ENCODE data around the gene MARCO. TPM values are rescaled to one million over a fixed set of nuclear protein-coding genes. Genes with fewer than 3 reads are reported as not detected.
"Not testable (repeated sequence)": the region's sequence is repeated elsewhere in the genome, so short reads cannot be mapped to it uniquely, and the experiment has no call there.

MARCO gene
- total and polyA plus RNA-seq, 2 experiments from 2014 or later, result not detected

DNA sequence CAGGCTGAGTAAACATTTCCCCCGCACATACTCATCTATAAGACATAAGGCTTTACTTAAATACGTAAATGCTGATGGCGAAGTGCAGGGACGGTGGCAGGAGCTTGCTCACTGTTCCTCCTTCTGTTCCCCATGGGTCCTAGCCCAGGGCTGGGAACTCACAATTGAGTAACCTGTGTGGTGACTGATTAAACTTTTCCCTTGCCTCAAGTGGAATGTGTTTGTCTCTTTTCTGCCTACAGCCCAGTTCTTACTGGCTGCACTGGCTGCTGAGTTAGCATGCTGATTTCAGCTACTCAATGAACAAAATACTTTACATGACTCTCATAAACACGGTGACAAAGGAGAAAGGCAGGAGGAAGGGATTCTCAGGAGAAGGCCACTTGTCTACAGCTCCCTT, 87.3 kb downstream of the MARCO start:
- Mint-ChIP-seq H3K4me3 (no peak overlapping the region), H3K27ac (no peak overlapping the region), H3K27me3 (ENCODE audit: insufficient read depth, low read depth, poor library complexity) (no peaks in the 10 kb centered on the region), H3K9me3 (peaks cover 11% of the 10 kb centered on the region), H3K4me1 (peaks cover 10% of the 10 kb centered on the region), H3K36me3 (ENCODE audit: low read depth) (peaks cover 8% of the 10 kb centered on the region)
- no peak overlapping the region for H3K27ac ChIP-seq (ENCODE audit: low read depth)
- H3K4me2 ChIP-seq, result no peak overlapping the region
- H3K79me2 ChIP-seq (replicated peaks; ENCODE audit: insufficient read depth), result no peaks in the 10 kb centered on the region
- no peaks in the 10 kb centered on the region for H3K9me2 ChIP-seq (ENCODE audit: insufficient read depth)
- peak; percentile 40 for ATAC-seq
- H3K27me3 ChIP-seq (ENCODE audit: insufficient read depth), result no peaks in the 10 kb centered on the region
- no peaks in the 10 kb centered on the region for H3K4me1 ChIP-seq (ENCODE audit: insufficient read depth)
- no peaks in the 10 kb centered on the region for H3F3A ChIP-seq (replicated peaks; ENCODE audit: low read depth)
- H2AFZ ChIP-seq, result peak overlapping the region; percentile 80
- no peak for DNase-seq (ENCODE audit: low spot score)
- H3K4me3 ChIP-seq, result no peak overlapping the region
- no peaks in the 10 kb centered on the region for H3K36me3 ChIP-seq (ENCODE audit: insufficient read depth)
- no peak for TF ChIP-seq ZNF114 (CRISPR knock-in tag; IDR thresholded peaks at IDR 0.05)
- TF ChIP-seq POLR2AphosphoS5 (IDR thresholded peaks at IDR 0.05; ENCODE audit: low read depth), result no peak
- no peak for TF ChIP-seq EZH2phosphoT487 (IDR thresholded peaks at IDR 0.05; ENCODE audit: unreplicated experiment)
- TF ChIP-seq, protein P1, sequence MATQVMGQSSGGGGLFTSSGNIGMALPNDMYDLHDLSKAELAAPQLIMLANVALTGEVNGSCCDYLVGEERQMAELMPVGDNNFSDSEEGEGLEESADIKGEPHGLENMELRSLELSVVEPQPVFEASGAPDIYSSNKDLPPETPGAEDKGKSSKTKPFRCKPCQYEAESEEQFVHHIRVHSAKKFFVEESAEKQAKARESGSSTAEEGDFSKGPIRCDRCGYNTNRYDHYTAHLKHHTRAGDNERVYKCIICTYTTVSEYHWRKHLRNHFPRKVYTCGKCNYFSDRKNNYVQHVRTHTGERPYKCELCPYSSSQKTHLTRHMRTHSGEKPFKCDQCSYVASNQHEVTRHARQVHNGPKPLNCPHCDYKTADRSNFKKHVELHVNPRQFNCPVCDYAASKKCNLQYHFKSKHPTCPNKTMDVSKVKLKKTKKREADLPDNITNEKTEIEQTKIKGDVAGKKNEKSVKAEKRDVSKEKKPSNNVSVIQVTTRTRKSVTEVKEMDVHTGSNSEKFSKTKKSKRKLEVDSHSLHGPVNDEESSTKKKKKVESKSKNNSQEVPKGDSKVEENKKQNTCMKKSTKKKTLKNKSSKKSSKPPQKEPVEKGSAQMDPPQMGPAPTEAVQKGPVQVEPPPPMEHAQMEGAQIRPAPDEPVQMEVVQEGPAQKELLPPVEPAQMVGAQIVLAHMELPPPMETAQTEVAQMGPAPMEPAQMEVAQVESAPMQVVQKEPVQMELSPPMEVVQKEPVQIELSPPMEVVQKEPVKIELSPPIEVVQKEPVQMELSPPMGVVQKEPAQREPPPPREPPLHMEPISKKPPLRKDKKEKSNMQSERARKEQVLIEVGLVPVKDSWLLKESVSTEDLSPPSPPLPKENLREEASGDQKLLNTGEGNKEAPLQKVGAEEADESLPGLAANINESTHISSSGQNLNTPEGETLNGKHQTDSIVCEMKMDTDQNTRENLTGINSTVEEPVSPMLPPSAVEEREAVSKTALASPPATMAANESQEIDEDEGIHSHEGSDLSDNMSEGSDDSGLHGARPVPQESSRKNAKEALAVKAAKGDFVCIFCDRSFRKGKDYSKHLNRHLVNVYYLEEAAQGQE (IDR thresholded peaks at IDR 0.05; ENCODE audit: unreplicated experiment), result no peak
- TF ChIP-seq NANOG (IDR thresholded peaks at IDR 0.05; ENCODE audit: borderline replicate concordance), result no peak
- TF ChIP-seq STAT1 (IDR thresholded peaks at IDR 0.05; ENCODE audit: unreplicated experiment), result no peak
- TF ChIP-seq, protein P2, sequence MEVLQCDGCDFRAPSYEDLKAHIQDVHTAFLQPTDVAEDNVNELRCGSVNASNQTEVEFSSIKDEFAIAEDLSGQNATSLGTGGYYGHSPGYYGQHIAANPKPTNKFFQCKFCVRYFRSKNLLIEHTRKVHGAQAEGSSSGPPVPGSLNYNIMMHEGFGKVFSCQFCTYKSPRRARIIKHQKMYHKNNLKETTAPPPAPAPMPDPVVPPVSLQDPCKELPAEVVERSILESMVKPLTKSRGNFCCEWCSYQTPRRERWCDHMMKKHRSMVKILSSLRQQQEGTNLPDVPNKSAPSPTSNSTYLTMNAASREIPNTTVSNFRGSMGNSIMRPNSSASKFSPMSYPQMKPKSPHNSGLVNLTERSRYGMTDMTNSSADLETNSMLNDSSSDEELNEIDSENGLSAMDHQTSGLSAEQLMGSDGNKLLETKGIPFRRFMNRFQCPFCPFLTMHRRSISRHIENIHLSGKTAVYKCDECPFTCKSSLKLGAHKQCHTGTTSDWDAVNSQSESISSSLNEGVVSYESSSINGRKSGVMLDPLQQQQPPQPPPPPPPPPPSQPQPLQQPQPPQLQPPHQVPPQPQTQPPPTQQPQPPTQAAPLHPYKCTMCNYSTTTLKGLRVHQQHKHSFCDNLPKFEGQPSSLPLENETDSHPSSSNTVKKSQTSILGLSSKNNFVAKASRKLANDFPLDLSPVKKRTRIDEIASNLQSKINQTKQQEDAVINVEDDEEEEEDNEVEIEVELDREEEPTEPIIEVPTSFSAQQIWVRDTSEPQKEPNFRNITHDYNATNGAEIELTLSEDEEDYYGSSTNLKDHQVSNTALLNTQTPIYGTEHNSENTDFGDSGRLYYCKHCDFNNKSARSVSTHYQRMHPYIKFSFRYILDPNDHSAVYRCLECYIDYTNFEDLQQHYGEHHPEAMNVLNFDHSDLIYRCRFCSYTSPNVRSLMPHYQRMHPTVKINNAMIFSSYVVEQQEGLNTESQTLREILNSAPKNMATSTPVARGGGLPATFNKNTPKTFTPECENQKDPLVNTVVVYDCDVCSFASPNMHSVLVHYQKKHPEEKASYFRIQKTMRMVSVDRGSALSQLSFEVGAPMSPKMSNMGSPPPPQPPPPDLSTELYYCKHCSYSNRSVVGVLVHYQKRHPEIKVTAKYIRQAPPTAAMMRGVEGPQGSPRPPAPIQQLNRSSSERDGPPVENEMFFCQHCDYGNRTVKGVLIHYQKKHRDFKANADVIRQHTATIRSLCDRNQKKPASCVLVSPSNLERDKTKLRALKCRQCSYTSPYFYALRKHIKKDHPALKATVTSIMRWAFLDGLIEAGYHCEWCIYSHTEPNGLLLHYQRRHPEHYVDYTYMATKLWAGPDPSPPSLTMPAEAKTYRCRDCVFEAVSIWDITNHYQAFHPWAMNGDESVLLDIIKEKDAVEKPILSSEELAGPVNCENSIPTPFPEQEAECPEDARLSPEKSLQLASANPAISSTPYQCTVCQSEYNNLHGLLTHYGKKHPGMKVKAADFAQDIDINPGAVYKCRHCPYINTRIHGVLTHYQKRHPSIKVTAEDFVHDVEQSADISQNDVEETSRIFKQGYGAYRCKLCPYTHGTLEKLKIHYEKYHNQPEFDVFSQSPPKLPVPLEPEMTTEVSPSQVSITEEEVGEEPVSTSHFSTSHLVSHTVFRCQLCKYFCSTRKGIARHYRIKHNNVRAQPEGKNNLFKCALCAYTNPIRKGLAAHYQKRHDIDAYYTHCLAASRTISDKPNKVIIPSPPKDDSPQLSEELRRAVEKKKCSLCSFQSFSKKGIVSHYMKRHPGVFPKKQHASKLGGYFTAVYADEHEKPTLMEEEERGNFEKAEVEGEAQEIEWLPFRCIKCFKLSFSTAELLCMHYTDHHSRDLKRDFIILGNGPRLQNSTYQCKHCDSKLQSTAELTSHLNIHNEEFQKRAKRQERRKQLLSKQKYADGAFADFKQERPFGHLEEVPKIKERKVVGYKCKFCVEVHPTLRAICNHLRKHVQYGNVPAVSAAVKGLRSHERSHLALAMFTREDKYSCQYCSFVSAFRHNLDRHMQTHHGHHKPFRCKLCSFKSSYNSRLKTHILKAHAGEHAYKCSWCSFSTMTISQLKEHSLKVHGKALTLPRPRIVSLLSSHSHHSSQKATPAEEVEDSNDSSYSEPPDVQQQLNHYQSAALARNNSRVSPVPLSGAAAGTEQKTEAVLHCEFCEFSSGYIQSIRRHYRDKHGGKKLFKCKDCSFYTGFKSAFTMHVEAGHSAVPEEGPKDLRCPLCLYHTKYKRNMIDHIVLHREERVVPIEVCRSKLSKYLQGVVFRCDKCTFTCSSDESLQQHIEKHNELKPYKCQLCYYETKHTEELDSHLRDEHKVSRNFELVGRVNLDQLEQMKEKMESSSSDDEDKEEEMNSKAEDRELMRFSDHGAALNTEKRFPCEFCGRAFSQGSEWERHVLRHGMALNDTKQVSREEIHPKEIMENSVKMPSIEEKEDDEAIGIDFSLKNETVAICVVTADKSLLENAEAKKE (CRISPR knock-in tag; IDR thresholded peaks at IDR 0.05), result no peak
- TF ChIP-seq, protein P3, sequence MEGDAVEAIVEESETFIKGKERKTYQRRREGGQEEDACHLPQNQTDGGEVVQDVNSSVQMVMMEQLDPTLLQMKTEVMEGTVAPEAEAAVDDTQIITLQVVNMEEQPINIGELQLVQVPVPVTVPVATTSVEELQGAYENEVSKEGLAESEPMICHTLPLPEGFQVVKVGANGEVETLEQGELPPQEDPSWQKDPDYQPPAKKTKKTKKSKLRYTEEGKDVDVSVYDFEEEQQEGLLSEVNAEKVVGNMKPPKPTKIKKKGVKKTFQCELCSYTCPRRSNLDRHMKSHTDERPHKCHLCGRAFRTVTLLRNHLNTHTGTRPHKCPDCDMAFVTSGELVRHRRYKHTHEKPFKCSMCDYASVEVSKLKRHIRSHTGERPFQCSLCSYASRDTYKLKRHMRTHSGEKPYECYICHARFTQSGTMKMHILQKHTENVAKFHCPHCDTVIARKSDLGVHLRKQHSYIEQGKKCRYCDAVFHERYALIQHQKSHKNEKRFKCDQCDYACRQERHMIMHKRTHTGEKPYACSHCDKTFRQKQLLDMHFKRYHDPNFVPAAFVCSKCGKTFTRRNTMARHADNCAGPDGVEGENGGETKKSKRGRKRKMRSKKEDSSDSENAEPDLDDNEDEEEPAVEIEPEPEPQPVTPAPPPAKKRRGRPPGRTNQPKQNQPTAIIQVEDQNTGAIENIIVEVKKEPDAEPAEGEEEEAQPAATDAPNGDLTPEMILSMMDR (conservative IDR thresholded peaks at IDR 0.05; ENCODE audit: low read depth in 2 of 2), result no peak
- TF ChIP-seq JUNB (IDR thresholded peaks at IDR 0.05; ENCODE audit: unreplicated experiment), result no peak
- no peak for TF ChIP-seq CREB1 (CRISPR knock-in tag; IDR thresholded peaks at IDR 0.05; ENCODE audit: low read depth)
- TF ChIP-seq EZH2 (IDR thresholded peaks at IDR 0.05; ENCODE audit: low read depth, unreplicated experiment), result no peak
- TF ChIP-seq ZNF331 (CRISPR knock-in tag; IDR thresholded peaks at IDR 0.05; ENCODE audit: low read depth), result no peak
- H4K20me1 ChIP-seq (replicated peaks; ENCODE audit: insufficient read depth), result no peaks in the 10 kb centered on the region

DNA sequence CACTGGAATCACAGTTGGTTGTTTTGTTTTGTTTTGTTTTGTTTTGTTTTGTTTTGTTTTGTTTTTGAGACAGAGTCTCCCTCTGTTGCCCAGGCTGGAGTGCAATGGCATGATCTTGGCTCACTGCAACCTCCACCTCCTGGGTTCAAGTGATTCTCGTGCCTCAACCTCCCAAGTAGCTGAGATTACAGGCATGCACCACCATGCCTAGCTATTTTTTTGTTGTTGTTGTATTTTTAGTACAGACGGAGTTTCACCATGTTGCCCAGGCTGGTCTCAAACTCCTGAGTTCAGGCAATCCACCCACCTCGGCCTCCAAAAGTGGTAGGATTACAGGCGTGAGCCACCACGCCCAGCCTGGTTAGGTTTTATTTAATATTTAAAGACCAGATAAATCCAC, 95.9 kb downstream of the MARCO start:
- not testable (repeated sequence) for H3K4me1 ChIP-seq (ENCODE audit: insufficient read depth)

More for the DNA sequence above, 95.9 kb downstream of the MARCO start:
- H3K4me3 Mint-ChIP-seq; H3K27me3 ChIP-seq (ENCODE audit: insufficient read depth); H3K4me3 ChIP-seq; H3K9me3 Mint-ChIP-seq; H2AFZ ChIP-seq; H3F3A ChIP-seq (replicated peaks; ENCODE audit: low read depth); H3K36me3 ChIP-seq (ENCODE audit: insufficient read depth); H3K36me3 Mint-ChIP-seq (ENCODE audit: low read depth); H3K27me3 Mint-ChIP-seq (ENCODE audit: insufficient read depth, low read depth, poor library complexity); ATAC-seq; H3K27ac Mint-ChIP-seq; H3K4me2 ChIP-seq; H3K9me2 ChIP-seq (ENCODE audit: insufficient read depth); H3K4me1 Mint-ChIP-seq; H4K20me1 ChIP-seq (replicated peaks; ENCODE audit: insufficient read depth); H3K79me2 ChIP-seq (replicated peaks; ENCODE audit: insufficient read depth); DNase-seq (ENCODE audit: low spot score); H3K27ac ChIP-seq (ENCODE audit: low read depth): not testable (repeated sequence)
